HCT116 (cell line): ENCODE results near the gene SCGN.

Experiments used
- CEBPB ChIP-seq: IDR thresholded peaks from 2 replicates; pipeline ENCODE4 v1.6.1; 2012; ENCODE audit warnings: low read depth
- CTCF ChIP-seq, 3 experiments: fragments of 200-600 bp in 1 of 3; sonication (generic) in 1 of 3; IDR thresholded peaks in 2 of 3; conservative IDR thresholded peaks in 1 of 3; 2 replicates each; pipeline ENCODE4 v1.5.1; 2012 to 2017; ENCODE audit warnings: low read depth in 2 of 3, low read length in 2 of 3, antibody characterized with exemption in 1 of 3, borderline replicate concordance in 1 of 3, control low read depth in 1 of 3, mild to moderate bottlenecking in 1 of 3, mixed read lengths in 1 of 3, mixed run types in 1 of 3, moderate library complexity in 1 of 3; ENCODE audit not compliant: insufficient read depth in 1 of 3
- EGR1 ChIP-seq: IDR thresholded peaks from 2 replicates; pipeline ENCODE4 v1.6.1; 2012; ENCODE audit warnings: low read depth
- ELF1 ChIP-seq: IDR thresholded peaks from 2 replicates; pipeline ENCODE4 v1.6.1; 2012; ENCODE audit warnings: low read depth, borderline replicate concordance
- EZH2 ChIP-seq: fragments of 200-600 bp; sonication (generic); IDR thresholded peaks from 2 replicates; pipeline ENCODE4 v1.6.1; 2017; ENCODE audit warnings: antibody characterized with exemption, mixed run types
- EZH2phosphoT487 ChIP-seq: fragments of 200-600 bp; IDR thresholded peaks from 2 replicates; pipeline ENCODE4 v1.6.1; 2018; ENCODE audit warnings: antibody characterized with exemption, borderline replicate concordance
- MAX ChIP-seq: IDR thresholded peaks from 2 replicates; pipeline ENCODE4 v1.6.1; 2012
- POLR2A ChIP-seq: IDR thresholded peaks from 2 replicates; pipeline ENCODE4 v1.7.0; 2011; ENCODE audit warnings: borderline replicate concordance; ENCODE audit not compliant: insufficient read depth, insufficient read length; ENCODE audit errors: extremely low read depth
- POLR2AphosphoS5 ChIP-seq: IDR thresholded peaks from 2 replicates; pipeline ENCODE4 v1.6.1; 2011; ENCODE audit warnings: mild to moderate bottlenecking, low read depth, low read length, moderate library complexity
- RAD21 ChIP-seq: IDR thresholded peaks from 2 replicates; pipeline ENCODE4 v1.6.1; 2012; ENCODE audit warnings: low read depth, mild to moderate bottlenecking
- REST ChIP-seq: IDR thresholded peaks from 2 replicates; pipeline ENCODE4 v1.6.1; 2012; ENCODE audit warnings: low read depth
- SIN3A ChIP-seq: IDR thresholded peaks from 2 replicates; pipeline ENCODE4 v1.6.1; 2012; ENCODE audit warnings: low read depth
- SRF ChIP-seq: IDR thresholded peaks from 2 replicates; pipeline ENCODE4 v1.6.1; 2012; ENCODE audit warnings: low read depth
- YY1 ChIP-seq: IDR thresholded peaks from 2 replicates; pipeline ENCODE4 v1.6.1; 2011; ENCODE audit warnings: low read length, low read depth, moderate library complexity, mild to moderate bottlenecking; ENCODE audit not compliant: insufficient replicate concordance; ENCODE audit errors: extremely low read depth

- no peak for TF ChIP-seq CTCF (IDR thresholded peaks at IDR 0.05 in 2 of 3, conservative IDR thresholded peaks at IDR 0.05 in 1 of 3; ENCODE audit: borderline replicate concordance in 1 of 3, insufficient read depth in 1 of 3, low read depth in 2 of 3, low read length in 2 of 3)
- TF ChIP-seq EZH2phosphoT487 = no peak
- TF ChIP-seq RAD21 = no peak
- TF ChIP-seq POLR2A = no peak
- TF ChIP-seq REST = no peak
- TF ChIP-seq CEBPB = no peak
- TF ChIP-seq POLR2AphosphoS5 = no peak
- TF ChIP-seq MAX = no peak
- TF ChIP-seq EGR1 = no peak
- TF ChIP-seq SIN3A = no peak
- TF ChIP-seq EZH2 = no peak
- TF ChIP-seq SRF = no peak
- TF ChIP-seq ELF1 = no peak
- TF ChIP-seq YY1 = no peak
Measured at GRCh38 chr6:25692472-25692871, 40.5 kb downstream of the SCGN start.
